Trophoblast cell (in vitro differentiated cells and primary cell): Measurements from ENCODE around the gene SORL1.
"Not testable (repeated sequence)": the region's sequence is repeated elsewhere in the genome, so short reads cannot be mapped to it uniquely, and the experiment has no call there.

Source experiments
- DNase-seq, 2 donors: peaks; one replicate each; pipeline ENCODE4 v3.0.0-alpha.2; 2016
- H2AFZ ChIP-seq: 2 replicates; pipeline ENCODE4 v1.6.1; 2013; ENCODE audit warnings: low read length, moderate library complexity, mild to moderate bottlenecking; ENCODE audit not compliant: insufficient read depth, poor library complexity
- H2AK5ac ChIP-seq: 2 replicates; pipeline ENCODE4 v1.6.1; 2013; ENCODE audit warnings: mild to moderate bottlenecking, low read length
- H2BK120ac ChIP-seq: 2 replicates; pipeline ENCODE4 v1.6.1; 2013; ENCODE audit warnings: low read length, mild to moderate bottlenecking, moderate library complexity; ENCODE audit not compliant: insufficient read depth, poor library complexity
- H2BK12ac ChIP-seq: 2 replicates; pipeline ENCODE4 v1.6.1; 2013; ENCODE audit warnings: mild to moderate bottlenecking, low read length, moderate library complexity
- H2BK5ac ChIP-seq: 2 replicates; pipeline ENCODE4 v1.6.1; 2013; ENCODE audit warnings: low read length, low read depth, moderate library complexity, mild to moderate bottlenecking; ENCODE audit not compliant: poor library complexity
- H3K14ac ChIP-seq: 2 replicates; pipeline ENCODE4 v1.6.1; 2013; ENCODE audit warnings: mild to moderate bottlenecking, low read length
- H3K18ac ChIP-seq: 2 replicates; pipeline ENCODE4 v1.6.1; 2013; ENCODE audit warnings: mild to moderate bottlenecking, low read length
- H3K23ac ChIP-seq: 2 replicates; pipeline ENCODE4 v1.6.1; 2013; ENCODE audit warnings: low read length
- H3K27ac ChIP-seq: 2 replicates; pipeline ENCODE4 v1.5.1; 2013; ENCODE audit warnings: low read depth, mild to moderate bottlenecking, inconsistent platforms, low read length, moderate library complexity
- H3K27me3 ChIP-seq: 2 replicates; pipeline ENCODE4 v1.6.1; 2013; ENCODE audit warnings: inconsistent platforms, mild to moderate bottlenecking, low read length, moderate library complexity; ENCODE audit not compliant: insufficient read depth
- H3K36me3 ChIP-seq, 2 experiments: 1 replicate in 1 of 2; 2 replicates in 1 of 2; pipeline ENCODE4 v1.6.1; 2013; ENCODE audit warnings: low read length in 2 of 2, mild to moderate bottlenecking in 2 of 2, moderate library complexity in 1 of 2; ENCODE audit not compliant: insufficient read depth in 2 of 2, control insufficient read depth in 1 of 2
- H3K4ac ChIP-seq: 2 replicates; pipeline ENCODE4 v1.6.1; 2013; ENCODE audit warnings: low read depth, mild to moderate bottlenecking, low read length, moderate library complexity
- H3K4me1 ChIP-seq, 2 experiments: 1 replicate in 1 of 2; 2 replicates in 1 of 2; pipeline ENCODE4 v1.6.1; 2013; ENCODE audit warnings: low read length in 2 of 2, mild to moderate bottlenecking in 2 of 2, moderate library complexity in 1 of 2; ENCODE audit not compliant: insufficient read depth in 2 of 2, control insufficient read depth in 1 of 2
- H3K4me2 ChIP-seq: 2 replicates; pipeline ENCODE4 v1.6.1; 2013; ENCODE audit warnings: inconsistent platforms, mild to moderate bottlenecking, low read length, moderate library complexity
- H3K4me3 ChIP-seq: 2 replicates; pipeline ENCODE4 v1.5.1; 2013; ENCODE audit warnings: mild to moderate bottlenecking, low read depth, low read length, inconsistent platforms
- H3K79me1 ChIP-seq: one replicate; pipeline ENCODE4 v1.6.1; 2013; ENCODE audit warnings: low read length
- H3K79me2 ChIP-seq: 2 replicates; pipeline ENCODE4 v1.6.1; 2013; ENCODE audit warnings: low read length, mild to moderate bottlenecking; ENCODE audit not compliant: control insufficient read depth, insufficient read depth, poor library complexity
- H3K9ac ChIP-seq: 2 replicates; pipeline ENCODE4 v1.6.1; 2013; ENCODE audit warnings: mild to moderate bottlenecking, low read length
- H3K9me3 ChIP-seq: 2 replicates; pipeline ENCODE4 v1.6.1; 2013; ENCODE audit warnings: low read depth, mild to moderate bottlenecking, control low read depth, inconsistent platforms, low read length; ENCODE audit not compliant: insufficient read depth
- H4K12ac ChIP-seq: 2 replicates; pipeline ENCODE4 v1.6.1; 2013; ENCODE audit warnings: low read depth, mild to moderate bottlenecking, low read length, moderate library complexity
- H4K8ac ChIP-seq: 2 replicates; pipeline ENCODE4 v1.6.1; 2013; ENCODE audit warnings: low read depth, mild to moderate bottlenecking, low read length, moderate library complexity
- H4K91ac ChIP-seq: one replicate; pipeline ENCODE4 v1.6.1; 2013; ENCODE audit warnings: low read depth, mild to moderate bottlenecking, low read length, moderate library complexity
- WGBS: extraction: QIAGEN DNeasy Blood & Tissue Kit; methylation state at CpG from one replicate; pipeline ENCODE4 v1.1.7; 2013; ENCODE audit warnings: missing lambda C conversion rate; ENCODE audit not compliant: insufficient read length, insufficient coverage; ENCODE audit errors: extremely low coverage; 5-methylcytosine and 5-hydroxymethylcytosine counted together

The SORL1 gene

GRCh38 chr11:121637587-121637986, 185.5 kb downstream of the SORL1 start:
- not testable (repeated sequence) for H4K8ac ChIP-seq, H3K18ac ChIP-seq, H3K4me1 ChIP-seq, H2BK5ac ChIP-seq, H3K27ac ChIP-seq, H2AK5ac ChIP-seq, H3K14ac ChIP-seq, H4K12ac ChIP-seq, H3K4ac ChIP-seq, H3K4me2 ChIP-seq, H3K23ac ChIP-seq, H3K79me2 ChIP-seq, H2BK120ac ChIP-seq, DNase-seq, H2AFZ ChIP-seq, H2BK12ac ChIP-seq, H3K79me1 ChIP-seq, H3K4me3 ChIP-seq, H3K9me3 ChIP-seq, H3K9ac ChIP-seq, H3K36me3 ChIP-seq, H3K27me3 ChIP-seq, H4K91ac ChIP-seq
- 100% methylated on average over 2 of the region's 8 CpGs for WGBS

GRCh38 chr11:121643479-121644186, 191.5 kb downstream of the SORL1 start:
- Histone ChIP-seq H3K27me3 (no peaks in the 10 kb centered on the region), H4K91ac (no peak overlapping the region), H3K79me2 (no peaks in the 10 kb centered on the region), H3K4ac (no peak overlapping the region), H3K27ac (no peak overlapping the region), H3K9ac (no peak overlapping the region), H3K4me3 (no peak overlapping the region), H4K8ac (no peak overlapping the region), H2BK12ac (no peak overlapping the region), H3K4me2 (no peak overlapping the region), H3K18ac (no peak overlapping the region), H3K79me1 (no peaks in the 10 kb centered on the region), H3K14ac (no peak overlapping the region), H3K36me3 (no peaks in the 10 kb centered on the region), H3K4me1 (peaks cover 0 to 3% of the 10 kb centered on the region in 2 experiments), H4K12ac (no peak overlapping the region), H2AK5ac (no peak overlapping the region), H2BK120ac (no peak overlapping the region), H2BK5ac (no peak overlapping the region), H3K23ac (no peak overlapping the region), H2AFZ (no peak overlapping the region), H3K9me3 (peaks cover 2% of the 10 kb centered on the region)
- no peak for DNase-seq
- WGBS = no CpG with 5 or more reads among the region's 9 CpGs

GRCh38 chr11:121644187-121644512, 192.0 kb downstream of the SORL1 start:
- no peak overlapping the region for H4K91ac ChIP-seq
- no peak overlapping the region for H3K4me2 ChIP-seq
- no peak overlapping the region for H3K14ac ChIP-seq
- no peaks in the 10 kb centered on the region for H3K79me1 ChIP-seq
- no peak overlapping the region for H4K8ac ChIP-seq
- no peaks in the 10 kb centered on the region for H3K79me2 ChIP-seq
- no peak overlapping the region for H3K18ac ChIP-seq
- H3K27me3 ChIP-seq = no peaks in the 10 kb centered on the region
- H2AFZ ChIP-seq = no peak overlapping the region
- peaks cover 0 to 3% of the 10 kb centered on the region in 2 experiments for H3K4me1 ChIP-seq
- no peak overlapping the region for H3K9ac ChIP-seq
- no peak overlapping the region for H2BK12ac ChIP-seq
- no peak overlapping the region for H4K12ac ChIP-seq
- peaks cover 2% of the 10 kb centered on the region for H3K9me3 ChIP-seq
- no peak overlapping the region for H3K4ac ChIP-seq
- no peak for DNase-seq
- H3K4me3 ChIP-seq = no peak overlapping the region
- H3K23ac ChIP-seq = no peak overlapping the region
- no peak overlapping the region for H2AK5ac ChIP-seq
- no peak overlapping the region for H2BK120ac ChIP-seq
- H3K36me3 ChIP-seq = no peaks in the 10 kb centered on the region
- WGBS = no CpG with 5 or more reads among the region's 4 CpGs
- H3K27ac ChIP-seq = no peak overlapping the region
- H2BK5ac ChIP-seq = no peak overlapping the region

- Histone ChIP-seq H4K8ac (no peak overlapping the region), H2BK5ac (no peak overlapping the region), H3K79me2 (no peaks in the 10 kb centered on the region), H2AK5ac (no peak overlapping the region), H3K4ac (no peak overlapping the region), H3K4me1 (peaks cover 0 to 3% of the 10 kb centered on the region in 2 experiments), H3K27ac (no peak overlapping the region), H3K36me3 (no peaks in the 10 kb centered on the region), H3K23ac (no peak overlapping the region), H2BK12ac (no peak overlapping the region), H3K18ac (no peak overlapping the region), H3K4me3 (no peak overlapping the region), H2AFZ (no peak overlapping the region), H3K9me3 (peaks cover 2% of the 10 kb centered on the region), H2BK120ac (no peak overlapping the region), H3K9ac (no peak overlapping the region), H3K79me1 (no peaks in the 10 kb centered on the region), H3K27me3 (no peaks in the 10 kb centered on the region), H3K14ac (no peak overlapping the region), H4K12ac (no peak overlapping the region), H3K4me2 (no peak overlapping the region), H4K91ac (no peak overlapping the region)
- WGBS = no CpG with 5 or more reads among the region's 2 CpGs
- no peak for DNase-seq
Observed at GRCh38 chr11:121645001-121645400, 192.9 kb downstream of the SORL1 start.
